HL-60 (cell line): Measurements from ENCODE around the gene TBX15.

Experiments
- CTCF ChIP-seq: IDR thresholded peaks from one replicate; pipeline ENCODE4 v1.5.1; 2011; ENCODE audit warnings: low read length, control low read depth, inconsistent platforms; ENCODE audit not compliant: insufficient read depth
- GABPA ChIP-seq: IDR thresholded peaks from 2 replicates; pipeline ENCODE4 v1.6.1; 2012; ENCODE audit warnings: low read depth
- POLR2AphosphoS5 ChIP-seq: IDR thresholded peaks from 2 replicates; pipeline ENCODE4 v1.6.1; 2012; ENCODE audit warnings: low read depth
- SPI1 ChIP-seq: IDR thresholded peaks from 2 replicates; pipeline ENCODE4 v1.6.1; 2012; ENCODE audit warnings: low read depth, mild to moderate bottlenecking, borderline replicate concordance

GRCh38 chr1:119000371-119001180 lies 12.4 kb upstream of the TBX15 start:
- no peak for TF ChIP-seq CTCF
- no peak for TF ChIP-seq POLR2AphosphoS5
- TF ChIP-seq GABPA, result no peak
- no peak for TF ChIP-seq SPI1
